ENCODE measurements around the gene EFHC1.

The EFHC1 gene

GRCh38 chr6:52500238-52501129 is 80.3 kb downstream of the EFHC1 start (continued):
- no peak for TF ChIP-seq TSHZ2 (CRISPR knock-in tag; IDR thresholded peaks at IDR 0.05)
- TF ChIP-seq BACH2 (CRISPR knock-in tag; IDR thresholded peaks at IDR 0.05; ENCODE audit: borderline replicate concordance), result no peak
- no peak for TF ChIP-seq TOX (CRISPR knock-in tag; IDR thresholded peaks at IDR 0.05; ENCODE audit: borderline replicate concordance)
- TF ChIP-seq PATZ1 (CRISPR knock-in tag; IDR thresholded peaks at IDR 0.05; ENCODE audit: borderline replicate concordance), result no peak
- TF ChIP-seq ARNTL (CRISPR knock-in tag; IDR thresholded peaks at IDR 0.05; ENCODE audit: borderline replicate concordance, low read depth), result no peak

GRCh38 chr6:52502306-52503029 is 82.3 kb downstream of the EFHC1 start:
- ATAC-seq, result no peak
- TF ChIP-seq ESRRG (CRISPR knock-in tag; IDR thresholded peaks at IDR 0.05) (no peak), CREB5 (CRISPR knock-in tag; IDR thresholded peaks at IDR 0.05; ENCODE audit: low read depth) (no peak), ZNF70 (CRISPR knock-in tag; IDR thresholded peaks at IDR 0.05) (no peak), ZC3H10 (CRISPR knock-in tag; IDR thresholded peaks at IDR 0.05) (no peak), ZNF8 (CRISPR knock-in tag; IDR thresholded peaks at IDR 0.05) (no peak), ARNTL (CRISPR knock-in tag; IDR thresholded peaks at IDR 0.05; ENCODE audit: borderline replicate concordance, low read depth) (no peak), ZFP30 (CRISPR knock-in tag; IDR thresholded peaks at IDR 0.05) (no peak), TCF4 (CRISPR knock-in tag; IDR thresholded peaks at IDR 0.05; ENCODE audit: borderline replicate concordance) (no peak), TSHZ2 (CRISPR knock-in tag; IDR thresholded peaks at IDR 0.05) (no peak), OSR1 (CRISPR knock-in tag; IDR thresholded peaks at IDR 0.05) (no peak), TOX (CRISPR knock-in tag; IDR thresholded peaks at IDR 0.05; ENCODE audit: borderline replicate concordance) (no peak), CSRNP3 (CRISPR knock-in tag; IDR thresholded peaks at IDR 0.05) (no peak), ZNF565 (CRISPR knock-in tag; conservative IDR thresholded peaks at IDR 0.05; ENCODE audit: low read depth) (no peak), SNAI2 (CRISPR knock-in tag; IDR thresholded peaks at IDR 0.05) (no peak), RARB (CRISPR knock-in tag; IDR thresholded peaks at IDR 0.05) (no peak), CSDC2 (CRISPR knock-in tag; IDR thresholded peaks at IDR 0.05) (no peak), PATZ1 (CRISPR knock-in tag; IDR thresholded peaks at IDR 0.05; ENCODE audit: borderline replicate concordance) (no peak), PPARA (CRISPR knock-in tag; IDR thresholded peaks at IDR 0.05; ENCODE audit: borderline replicate concordance) (no peak), ISL1 (CRISPR knock-in tag; IDR thresholded peaks at IDR 0.05) (no peak)
